Kasumi-1 (cell line): ENCODE measurements around the gene ADAMTSL1.

Source experiments
- DNase-seq, 2 experiments: peaks; one replicate each; lab custom pipeline; 2025; lab: John Stamatoyannopoulos, UW

Gene ADAMTSL1

GRCh38 chr9:18942801-18943200, 468.8 kb downstream of the ADAMTSL1 start:
- DNase-seq = no peak

DNA sequence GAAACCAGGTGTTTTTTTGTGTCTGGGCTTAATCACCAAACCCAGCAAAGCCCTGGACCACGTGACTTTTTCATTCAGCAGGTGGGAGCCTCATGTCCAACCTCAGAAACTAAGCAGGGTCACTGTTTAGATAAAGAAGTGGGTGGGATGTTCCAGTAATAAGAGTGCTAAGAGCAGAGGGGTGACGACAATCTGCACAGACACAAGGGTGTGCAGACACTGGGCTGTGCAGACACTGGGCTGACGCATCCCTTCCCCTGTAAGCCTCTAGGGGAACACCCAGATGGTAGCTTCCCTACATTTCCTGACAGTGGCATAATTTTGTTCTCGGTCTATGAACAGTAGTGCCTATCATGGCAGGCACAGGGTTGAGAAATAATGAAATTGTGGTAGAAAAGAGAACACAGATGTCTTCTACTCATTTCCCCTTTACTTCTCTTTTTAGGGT, 474.0 kb downstream of the ADAMTSL1 start:
- DNase-seq = peak; percentile 85 to 86

- no peak for DNase-seq
Measured at GRCh38 chr9:18951936-18952335, 478.0 kb downstream of the ADAMTSL1 start.

- DNase-seq = no peak
Measured at GRCh38 chr9:18955626-18956025, 481.7 kb downstream of the ADAMTSL1 start.
